ENCODE data around the gene KCNN3.

KCNN3 gene

DNA sequence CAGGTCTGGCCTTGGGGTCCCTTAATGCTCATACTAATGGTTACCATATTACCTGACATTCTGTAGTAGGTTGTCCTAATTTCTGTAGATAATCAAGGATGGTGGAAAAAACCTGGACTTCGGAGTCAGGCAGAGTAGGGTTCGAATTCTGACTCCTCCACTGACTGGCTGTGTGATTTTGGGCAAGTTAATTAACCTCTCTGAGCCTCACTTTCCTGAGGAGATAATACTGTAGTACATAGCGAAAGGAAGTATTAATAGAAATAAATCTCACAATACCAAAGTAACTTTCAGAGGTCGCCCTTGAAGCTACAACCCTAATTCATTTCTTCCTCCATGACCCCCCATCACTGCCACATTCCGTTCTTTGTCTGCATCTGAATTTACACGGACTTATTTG is 72.9 kb downstream of the KCNN3 start:
- H3K4me3 ChIP-seq (ENCODE audit: low read depth, low read length): no peak overlapping the region
- no peak for DNase-seq (ENCODE audit: low read depth)
- TF ChIP-seq, protein P1, sequence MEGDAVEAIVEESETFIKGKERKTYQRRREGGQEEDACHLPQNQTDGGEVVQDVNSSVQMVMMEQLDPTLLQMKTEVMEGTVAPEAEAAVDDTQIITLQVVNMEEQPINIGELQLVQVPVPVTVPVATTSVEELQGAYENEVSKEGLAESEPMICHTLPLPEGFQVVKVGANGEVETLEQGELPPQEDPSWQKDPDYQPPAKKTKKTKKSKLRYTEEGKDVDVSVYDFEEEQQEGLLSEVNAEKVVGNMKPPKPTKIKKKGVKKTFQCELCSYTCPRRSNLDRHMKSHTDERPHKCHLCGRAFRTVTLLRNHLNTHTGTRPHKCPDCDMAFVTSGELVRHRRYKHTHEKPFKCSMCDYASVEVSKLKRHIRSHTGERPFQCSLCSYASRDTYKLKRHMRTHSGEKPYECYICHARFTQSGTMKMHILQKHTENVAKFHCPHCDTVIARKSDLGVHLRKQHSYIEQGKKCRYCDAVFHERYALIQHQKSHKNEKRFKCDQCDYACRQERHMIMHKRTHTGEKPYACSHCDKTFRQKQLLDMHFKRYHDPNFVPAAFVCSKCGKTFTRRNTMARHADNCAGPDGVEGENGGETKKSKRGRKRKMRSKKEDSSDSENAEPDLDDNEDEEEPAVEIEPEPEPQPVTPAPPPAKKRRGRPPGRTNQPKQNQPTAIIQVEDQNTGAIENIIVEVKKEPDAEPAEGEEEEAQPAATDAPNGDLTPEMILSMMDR (IDR thresholded peaks at IDR 0.05; ENCODE audit: insufficient read depth, low read depth, low read length, missing control alignments): no peak

DNA sequence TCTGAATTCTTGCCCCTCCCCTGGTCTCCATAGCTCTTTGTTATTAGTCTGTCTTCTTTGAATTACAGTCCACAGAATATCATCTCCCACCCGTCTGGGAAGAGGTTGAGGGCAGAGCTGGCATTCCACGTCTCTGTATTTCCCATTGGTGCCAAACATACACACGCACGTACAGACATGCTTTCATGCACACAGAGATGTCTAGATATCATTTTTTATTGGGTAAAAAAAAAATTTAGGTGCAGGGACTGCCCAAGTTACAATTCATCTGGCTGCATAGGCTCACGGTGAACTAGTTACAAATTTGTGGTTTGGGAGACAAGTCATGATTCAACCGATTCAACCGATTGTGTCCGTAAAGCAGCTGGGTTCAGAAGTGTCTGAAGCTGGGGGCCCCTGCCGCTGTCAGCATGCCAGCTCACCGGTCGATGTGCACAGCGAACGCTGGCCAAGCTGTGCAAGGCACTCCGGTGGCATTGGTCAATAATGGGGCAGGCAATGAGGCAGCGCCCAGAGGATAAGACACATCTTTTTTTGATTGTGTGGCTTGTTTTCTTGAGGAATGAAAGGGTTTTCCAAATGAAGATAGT is 73.7 kb downstream of the KCNN3 start:
- H3K4me3 ChIP-seq (ENCODE audit: low read depth, low read length): no peak overlapping the region
- TF ChIP-seq, protein P1 (IDR thresholded peaks at IDR 0.05; ENCODE audit: insufficient read depth, low read depth, low read length, missing control alignments): no peak
- no peak for DNase-seq (ENCODE audit: low read depth)

DNA sequence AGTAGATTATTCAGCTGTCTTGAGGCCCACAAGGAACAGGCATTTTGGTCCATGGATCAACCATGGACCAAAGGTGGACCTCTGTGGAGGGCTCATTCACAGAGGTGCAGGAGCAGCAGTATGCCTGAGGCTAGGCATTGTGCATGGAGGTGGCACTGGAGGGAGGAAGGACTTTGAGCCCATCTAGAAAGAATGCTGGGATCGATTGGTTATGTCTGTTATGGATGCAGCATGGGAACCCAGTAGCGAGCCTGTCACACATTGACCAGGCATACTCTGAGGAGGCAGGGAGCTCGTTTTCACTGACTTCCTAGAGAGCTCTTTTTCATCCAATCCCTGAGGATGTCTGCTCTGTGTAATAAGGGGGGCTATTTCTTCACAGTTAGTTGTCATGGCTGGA is 75.5 kb downstream of the KCNN3 start:
- H3K4me3 ChIP-seq (ENCODE audit: low read depth, low read length): no peak overlapping the region
- no peak for DNase-seq (ENCODE audit: low read depth)
- TF ChIP-seq, protein P1 (IDR thresholded peaks at IDR 0.05; ENCODE audit: insufficient read depth, low read depth, low read length, missing control alignments): no peak

DNA sequence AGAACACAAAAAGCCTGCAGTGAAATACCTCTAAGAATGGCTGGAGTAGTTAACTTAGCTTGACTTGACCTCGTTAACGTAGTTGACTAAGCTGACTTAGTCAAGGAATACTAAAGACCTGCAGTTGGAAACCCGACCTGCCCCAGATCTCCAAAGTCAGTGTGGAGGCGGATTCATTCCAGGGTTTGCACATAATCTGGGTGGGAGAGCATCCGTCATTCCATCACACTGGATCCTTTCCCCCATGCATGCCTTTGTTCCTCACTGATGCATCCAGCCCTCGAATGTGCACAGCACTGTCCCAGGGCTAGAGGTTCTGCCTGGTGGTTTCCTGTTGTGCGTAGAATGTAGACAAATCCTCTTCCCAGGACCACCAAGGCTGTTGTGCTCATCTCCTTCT is 76.4 kb downstream of the KCNN3 start:
- TF ChIP-seq, protein P1 (IDR thresholded peaks at IDR 0.05; ENCODE audit: insufficient read depth, low read depth, low read length, missing control alignments): no peak
- H3K4me3 ChIP-seq (ENCODE audit: low read depth, low read length): no peak overlapping the region
- no peak for DNase-seq (ENCODE audit: low read depth)

DNA sequence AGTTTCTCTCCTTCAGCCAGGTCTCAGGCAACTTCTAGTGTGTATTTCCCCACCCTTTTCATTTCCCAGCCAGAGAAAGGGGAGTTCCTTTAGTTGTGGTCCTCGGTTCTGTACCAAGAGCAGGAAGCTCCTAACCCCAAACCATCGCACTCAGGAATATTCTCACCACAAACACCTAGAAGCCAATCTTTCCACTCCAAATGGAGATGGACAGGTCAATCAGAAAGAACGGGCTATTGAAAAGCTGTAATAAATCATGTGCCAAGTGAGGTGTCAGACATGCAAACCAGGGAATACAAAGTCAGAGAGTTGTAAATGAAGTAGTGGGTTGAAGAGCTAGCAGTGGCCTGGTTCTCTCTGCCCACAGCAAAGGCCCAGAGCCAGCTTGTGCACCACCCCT is 77.2 kb downstream of the KCNN3 start:
- no peak overlapping the region for H3K4me3 ChIP-seq (ENCODE audit: low read depth, low read length)
- DNase-seq (ENCODE audit: low read depth): no peak
- TF ChIP-seq, protein P1 (IDR thresholded peaks at IDR 0.05; ENCODE audit: insufficient read depth, low read depth, low read length, missing control alignments): no peak

DNA sequence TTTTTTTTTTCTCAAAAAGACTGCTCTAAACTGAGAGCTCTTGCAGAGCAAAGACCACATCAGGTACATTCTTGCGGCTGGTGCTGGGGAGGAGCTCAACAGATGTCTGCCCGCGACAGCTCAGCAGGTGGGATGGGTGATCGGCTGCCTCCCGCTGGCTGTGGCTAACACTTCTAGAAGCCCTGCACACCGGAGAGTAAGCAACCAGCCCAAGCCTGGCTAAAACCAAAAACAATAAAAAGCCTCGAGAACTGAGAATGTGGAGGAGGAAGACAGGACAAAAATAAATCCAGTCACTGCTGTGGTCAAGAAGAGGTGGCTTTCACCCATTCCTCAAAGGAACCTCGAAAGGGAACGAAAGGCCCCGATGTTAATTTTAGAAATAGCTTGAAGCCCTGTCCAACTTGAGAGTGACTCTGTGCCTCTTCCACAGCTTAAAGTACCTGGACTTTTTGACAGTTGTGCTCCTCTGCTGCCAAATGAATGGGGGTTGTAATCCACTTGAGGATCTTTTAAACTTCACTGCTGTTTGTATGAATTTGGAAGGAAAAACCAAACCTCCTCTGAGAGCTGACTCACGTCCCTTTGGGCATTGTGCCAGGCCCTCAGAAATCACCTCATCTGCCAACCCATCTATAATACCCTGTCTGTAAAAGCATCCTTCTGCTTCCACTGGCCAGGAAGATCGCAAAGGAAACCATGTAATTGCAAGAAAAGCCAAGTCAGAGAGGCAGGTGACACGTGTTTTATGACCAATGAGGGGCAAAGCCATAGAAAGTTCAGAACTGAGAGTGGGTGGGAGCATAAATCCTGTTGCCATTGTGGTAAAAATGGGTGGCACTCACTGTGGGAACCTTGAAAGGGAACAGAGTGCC is 78.6 kb downstream of the KCNN3 start:
- peak; percentile 95 for DNase-seq (ENCODE audit: low read depth)

More for the DNA sequence above, 78.6 kb downstream of the KCNN3 start:
- H3K4me3 ChIP-seq (ENCODE audit: low read depth, low read length): peak overlapping the region; percentile 4; the same call in 1 of the 2 replicates
- TF ChIP-seq, protein P1 (IDR thresholded peaks at IDR 0.05; ENCODE audit: insufficient read depth, low read depth, low read length, missing control alignments): no peak
